HepG2 (cell line): ENCODE measurements around the gene PCGF3. TPM values are rescaled to one million over a fixed set of nuclear protein-coding genes. Genes with fewer than 3 reads are reported as not detected.

ENCODE experiments used
- ERF ChIP-seq: IDR thresholded peaks from 2 replicates; pipeline ENCODE4 v1.6.1; 2018; ENCODE audit warnings: missing biosample characterization, missing genetic modification reagents
- ETV6 ChIP-seq: sonication (generic); formaldehyde crosslinking; conservative IDR thresholded peaks from 2 replicates; pipeline ENCODE4 v1.4.0; 2020; ENCODE audit warnings: missing genetic modification reagents
- MAZ ChIP-seq, 2 experiments: sonication (generic) in 1 of 2; formaldehyde crosslinking in 1 of 2; IDR thresholded peaks; 2 replicates each; pipeline versions ENCODE4 v1.5.0 to v1.6.1; 2012 to 2020; ENCODE audit warnings: low read depth in 2 of 2, mild to moderate bottlenecking in 2 of 2, borderline replicate concordance in 1 of 2, improper control_type of control experiment in 1 of 2, low read length in 1 of 2, missing genetic modification reagents in 1 of 2, moderate library complexity in 1 of 2
- NFIB ChIP-seq: sonication (generic); formaldehyde crosslinking; IDR thresholded peaks from 2 replicates; pipeline ENCODE4 v1.9.0; 2021; ENCODE audit warnings: missing genetic modification reagents, mild to moderate bottlenecking, borderline replicate concordance
- NFIC ChIP-seq: IDR thresholded peaks from 2 replicates; pipeline ENCODE4 v1.6.1; 2012; ENCODE audit warnings: mild to moderate bottlenecking, low read length, inconsistent platforms
- PCBP1 ChIP-seq: fragments of 200-400 bp; formaldehyde crosslinking; IDR thresholded peaks from 2 replicates; pipeline ENCODE4 v1.6.1; 2017; ENCODE audit warnings: mild to moderate bottlenecking, low read depth, low read length, borderline replicate concordance
- POLR2A ChIP-seq, 2 experiments: IDR thresholded peaks; 2 replicates each; pipeline ENCODE4 v1.6.1; 2011; ENCODE audit warnings: low read depth in 2 of 2, low read length in 2 of 2, mild to moderate bottlenecking in 1 of 2, moderate library complexity in 1 of 2; ENCODE audit not compliant: insufficient read depth in 1 of 2
- PRMT3 ChIP-seq: sonication (generic); formaldehyde crosslinking; IDR thresholded peaks from 2 replicates; pipeline ENCODE4 v1.8.1; 2022; ENCODE audit warnings: low read depth, mild to moderate bottlenecking, moderate library complexity, missing genetic modification reagents, borderline replicate concordance
- ZBTB42 ChIP-seq: sonication (generic); formaldehyde crosslinking; IDR thresholded peaks from 2 replicates; pipeline ENCODE4 v1.5.0; 2020; ENCODE audit warnings: mild to moderate bottlenecking, missing genetic modification reagents
- ZFX ChIP-seq: sonication (generic); formaldehyde crosslinking; IDR thresholded peaks from 2 replicates; pipeline ENCODE4 v1.4.0; 2020; ENCODE audit warnings: mild to moderate bottlenecking, low read depth, missing genetic modification reagents, moderate library complexity
- ZGPAT ChIP-seq: IDR thresholded peaks from 2 replicates; pipeline ENCODE4 v1.6.1; 2016; ENCODE audit warnings: mild to moderate bottlenecking
- ZNF138 ChIP-seq: sonication (generic); formaldehyde crosslinking; IDR thresholded peaks from 2 replicates; pipeline ENCODE4 v1.5.0; 2020; ENCODE audit warnings: mild to moderate bottlenecking, low read depth, missing genetic modification reagents
- ZNF160 ChIP-seq: sonication (generic); formaldehyde crosslinking; IDR thresholded peaks from 2 replicates; pipeline ENCODE4 v1.8.0; 2022; ENCODE audit warnings: mild to moderate bottlenecking, inconsistent platforms, missing genetic modification reagents
- ZNF318 ChIP-seq: sonication (generic); formaldehyde crosslinking; IDR thresholded peaks from 2 replicates; pipeline ENCODE4 v1.4.0; 2020; ENCODE audit warnings: mild to moderate bottlenecking, missing genetic modification reagents
- ZNF530 ChIP-seq: sonication (generic); formaldehyde crosslinking; IDR thresholded peaks from 2 replicates; pipeline ENCODE4 v1.5.0; 2020; ENCODE audit warnings: low read depth, mild to moderate bottlenecking, missing genetic modification reagents
- ZNF556 ChIP-seq: sonication (generic); formaldehyde crosslinking; IDR thresholded peaks from 2 replicates; pipeline ENCODE4 v1.4.0; 2020; ENCODE audit warnings: mild to moderate bottlenecking, missing genetic modification reagents, borderline replicate concordance
- ZNF878 ChIP-seq: sonication (generic); formaldehyde crosslinking; IDR thresholded peaks from 2 replicates; pipeline ENCODE4 v1.8.1; 2023; ENCODE audit warnings: mild to moderate bottlenecking, missing genetic modification reagents, moderate library complexity
- ZSCAN25 ChIP-seq: sonication (generic); formaldehyde crosslinking; IDR thresholded peaks from 2 replicates; pipeline ENCODE4 v1.8.0; 2022; ENCODE audit warnings: mild to moderate bottlenecking, missing genetic modification reagents
- polyA plus RNA-seq, 8 experiments: library from polyadenylated mRNA; depleted of rRNA in 3 of 8; stranded (reverse) in 7 of 8; unstranded in 1 of 8; fragments of >200 nt; fragmentation: Illumina TruSeq in 4 of 8; extraction: Trizol in 4 of 8; gene quantifications; 2 replicates each; pipeline versions ENCODE4 v1.2.1 to v1.2.3, GENCODE V29; 2011 to 2016; ENCODE audit warnings: low read depth in 4 of 8, missing spikeins in 1 of 8, mixed read lengths in 1 of 8; ENCODE audit not compliant: insufficient read depth in 1 of 8
- total RNA-seq, 5 experiments: library from RNA; depleted of rRNA; stranded (reverse); fragments of >200 nt; fragmentation: Illumina TruSeq; extraction: Trizol; gene quantifications; 2 replicates each; pipeline ENCODE4 v1.2.3, GENCODE V29; 2016; ENCODE audit warnings: low read depth in 1 of 5

The PCGF3 gene
- total and polyA plus RNA-seq, 2 of the 13 experiments (the other 11 are each of a cell fraction or from before 2014, with no cell fraction given), result 28.6 to 66.2 TPM

- no peak for TF ChIP-seq ZBTB42
- TF ChIP-seq ZNF878, result no peak
- TF ChIP-seq ZNF318 (CRISPR knock-in tag), result peak; percentile 27; the same call in 1 of the 2 replicates
- no peak for TF ChIP-seq PCBP1
- TF ChIP-seq ZFX (CRISPR knock-in tag), result peak; percentile 56; the same call in 1 of the 2 replicates
- TF ChIP-seq NFIB, result no peak
- TF ChIP-seq ZSCAN25 (CRISPR knock-in tag), result 0 out of 2 replicates have a peak, but pooled peaks have one; percentile 33
- no peak for TF ChIP-seq ETV6 (CRISPR knock-in tag)
- TF ChIP-seq POLR2A (IDR thresholded peaks at IDR 0.05; ENCODE audit: insufficient read depth in 1 of 2, low read depth in 2 of 2, low read length in 2 of 2), result no peak
- no peak for TF ChIP-seq ZNF530
- TF ChIP-seq MAZ (IDR thresholded peaks at IDR 0.05; ENCODE audit: borderline replicate concordance, low read depth, low read length), result no peak
- no peak for TF ChIP-seq MAZ (CRISPR knock-in tag; IDR thresholded peaks at IDR 0.05; ENCODE audit: low read depth)
- peak; percentile 38; the same call in 1 of the 2 replicates for TF ChIP-seq ZNF556 (CRISPR knock-in tag)
- TF ChIP-seq PRMT3 (CRISPR knock-in tag), result no peak
- TF ChIP-seq ZNF138 (CRISPR knock-in tag), result no peak
- no peak for TF ChIP-seq ZNF160 (CRISPR knock-in tag)
- TF ChIP-seq NFIC, result no peak
- 0 out of 2 replicates have a peak, but pooled peaks have one; percentile 19 for TF ChIP-seq ZGPAT (CRISPR knock-in tag)
- TF ChIP-seq ERF (CRISPR knock-in tag), result no peak
Measured at GRCh38 chr4:658681-659667, 46.7 kb upstream of the PCGF3 start (continued).
